Raji (cell line): ENCODE measurements around the gene OR2V1.
"Not testable (repeated sequence)": the region's sequence is repeated elsewhere in the genome, so short reads cannot be mapped to it uniquely, and the experiment has no call there.

ENCODE experiments used
- POLR2A ChIP-seq: IDR thresholded peaks from 2 replicates; pipeline ENCODE4 v1.6.1; 2011; ENCODE audit warnings: low read depth, low read length, control low read depth; ENCODE audit not compliant: insufficient read depth

OR2V1 gene

DNA sequence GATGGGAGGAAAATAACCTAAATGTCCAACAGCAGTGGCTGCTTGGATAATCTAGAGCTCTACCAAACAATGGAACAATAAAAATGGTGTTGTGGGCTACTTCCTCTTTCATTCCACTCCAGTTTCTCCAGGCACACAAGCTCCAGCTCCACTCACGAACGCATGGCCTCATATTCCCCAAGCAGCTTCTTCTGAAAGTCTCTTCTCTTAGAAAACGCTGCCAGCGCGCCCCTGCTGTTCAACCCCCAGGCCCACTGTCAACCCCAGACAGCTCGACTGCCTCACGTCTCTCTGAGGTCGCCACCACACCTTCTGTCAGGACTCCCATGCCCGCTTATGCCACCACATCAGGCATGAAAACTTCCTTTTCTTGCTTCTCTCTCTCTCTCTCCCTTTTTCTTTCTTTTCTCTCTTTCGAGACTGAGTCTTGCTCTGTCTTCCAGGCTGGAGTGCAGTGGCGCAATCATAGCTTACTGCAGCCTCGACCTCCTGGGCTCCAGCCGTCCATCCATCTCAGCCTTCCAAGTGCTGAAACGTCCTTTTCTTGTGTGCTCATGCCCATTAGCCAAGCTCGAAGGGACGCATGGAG, 32.6 kb upstream of the OR2V1 start:
- TF ChIP-seq POLR2A, result no peak

DNA sequence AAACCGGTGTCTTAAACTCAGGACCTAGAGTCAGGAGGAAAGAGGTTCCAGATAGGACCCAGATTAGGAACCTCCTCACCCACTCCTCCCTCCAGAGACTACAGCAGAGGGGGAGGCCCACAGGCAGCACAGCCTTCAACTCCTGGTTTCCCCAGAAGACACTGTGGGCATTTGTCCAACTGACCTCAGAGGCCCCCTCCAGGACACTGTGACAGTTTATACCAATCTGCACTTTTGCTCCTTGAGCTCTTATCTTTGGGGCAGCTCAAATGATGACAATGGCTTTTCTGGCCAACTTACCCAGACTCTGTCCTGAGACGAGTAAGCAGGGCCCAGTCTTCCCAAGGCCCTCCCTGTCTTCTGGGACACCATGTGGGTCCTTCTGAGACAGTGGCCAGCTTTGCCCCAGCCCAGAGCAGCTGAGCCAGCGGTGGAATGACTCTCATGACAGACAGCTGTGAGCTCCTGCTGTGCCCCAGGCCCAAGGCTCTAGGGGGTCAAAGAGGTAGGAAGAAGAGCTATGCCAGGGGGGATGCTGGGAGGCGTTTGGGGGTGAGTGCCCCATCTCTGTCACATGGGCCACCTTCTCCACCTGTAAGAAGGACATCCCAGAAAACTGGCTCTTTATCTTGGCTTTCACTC, 30.7 kb upstream of the OR2V1 start:
- no peak for TF ChIP-seq POLR2A

DNA sequence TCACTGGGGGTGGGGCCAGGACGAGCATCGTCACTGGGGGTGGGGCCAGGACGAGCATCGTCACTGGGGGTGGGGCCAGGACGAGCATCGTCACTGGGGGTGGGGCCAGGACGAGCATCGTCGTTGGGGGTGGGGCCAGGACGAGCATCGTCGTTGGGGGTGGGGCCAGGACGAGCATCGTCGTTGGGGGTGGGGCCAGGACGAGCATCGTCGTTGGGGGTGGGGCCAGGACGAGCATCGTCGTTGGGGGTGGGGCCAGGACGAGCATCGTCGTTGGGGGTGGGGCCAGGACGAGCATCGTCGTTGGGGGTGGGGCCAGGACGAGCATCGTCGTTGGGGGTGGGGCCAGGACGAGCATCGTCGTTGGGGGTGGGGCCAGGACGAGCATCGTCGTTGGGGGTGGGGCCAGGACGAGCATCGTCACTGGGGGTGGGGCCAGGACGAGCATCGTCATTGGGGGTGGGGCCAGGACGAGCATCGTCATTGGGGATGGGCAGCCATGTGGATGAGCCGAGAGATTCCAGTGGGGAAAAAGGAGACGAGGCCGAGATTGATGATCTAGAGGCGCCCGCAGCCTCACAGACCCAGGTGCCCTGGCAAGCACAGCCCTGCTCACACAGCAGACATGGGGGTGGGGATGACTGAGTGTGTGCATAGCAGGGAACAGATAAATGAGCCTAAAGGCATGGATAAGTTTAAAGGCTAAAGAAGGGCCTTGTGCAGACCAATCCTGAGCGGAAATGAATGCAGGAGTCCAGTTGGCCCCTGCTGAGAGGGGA, 30.0 kb upstream of the OR2V1 start:
- peak; percentile 59 for TF ChIP-seq POLR2A

DNA sequence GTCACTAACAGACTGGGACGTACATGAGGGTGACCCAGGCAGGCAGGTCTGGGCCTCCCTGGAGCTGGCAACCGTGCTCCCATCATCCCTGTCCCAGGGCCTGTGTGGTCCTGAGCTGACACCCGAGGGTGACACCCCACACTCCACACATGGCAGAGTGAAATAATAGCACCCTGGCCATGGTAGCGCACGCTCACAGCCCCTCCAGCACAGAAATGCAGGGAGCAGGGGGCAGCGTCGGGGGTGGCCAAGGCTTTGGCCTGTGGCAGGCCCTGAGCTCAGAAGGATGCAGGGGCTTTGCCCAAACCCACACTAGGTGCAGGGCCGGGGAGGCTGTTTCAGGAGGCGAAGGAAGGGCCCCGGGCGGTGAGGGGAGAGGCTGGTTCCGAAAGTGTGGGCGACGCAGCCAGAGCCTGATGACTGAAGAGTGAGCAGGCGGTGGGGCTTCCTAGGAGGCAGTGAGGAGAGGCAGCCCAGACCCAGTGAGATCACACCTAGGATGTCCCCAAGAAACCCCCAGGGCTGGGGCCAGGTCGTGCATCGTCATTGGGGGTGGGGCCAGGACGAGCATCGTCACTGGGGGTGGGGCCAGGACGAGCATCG, 29.3 kb upstream of the OR2V1 start:
- TF ChIP-seq POLR2A, result peak; percentile 50; the same call in 1 of the 2 replicates

DNA sequence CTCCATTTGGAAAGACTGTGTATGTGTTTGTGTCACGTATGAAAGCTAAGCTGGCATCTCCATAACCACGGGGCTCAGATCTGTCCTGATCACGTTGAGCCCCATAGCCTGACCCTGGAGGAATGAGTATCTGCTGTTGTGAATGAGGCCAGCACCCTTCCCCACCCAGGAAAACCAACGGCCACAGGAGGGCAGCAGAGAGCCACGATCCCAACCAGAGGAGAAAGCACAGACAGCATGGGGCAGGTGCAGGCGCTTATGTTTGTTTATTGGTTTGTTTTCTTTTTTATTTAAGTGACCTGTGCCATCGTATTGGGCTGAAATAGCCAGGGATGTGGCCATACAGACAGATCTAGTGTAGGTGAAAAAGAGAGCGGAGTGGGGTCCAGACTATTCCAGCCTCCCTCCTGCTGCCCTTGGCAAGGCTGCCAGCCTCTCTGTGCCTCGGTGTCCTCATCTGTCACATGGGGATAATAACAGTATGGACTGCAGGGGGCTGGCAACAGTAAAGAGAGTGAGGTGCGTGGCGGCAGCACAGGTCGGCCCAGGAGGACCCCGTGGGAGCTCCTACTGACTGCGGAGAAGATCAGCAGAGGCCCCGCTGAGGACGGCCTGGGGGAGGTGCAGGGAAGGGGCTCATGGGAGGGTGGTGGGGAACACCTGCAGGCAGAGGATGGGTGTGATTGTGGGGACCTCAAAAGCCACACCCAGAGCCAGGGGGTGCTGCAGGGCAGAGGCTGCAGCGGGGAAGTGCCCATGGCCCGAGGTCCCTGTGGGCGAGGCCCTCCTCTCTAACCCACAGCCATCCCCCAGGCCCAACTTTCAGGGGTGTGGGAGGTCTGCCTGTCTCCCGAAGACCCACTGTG, 28.6 kb upstream of the OR2V1 start:
- no peak for TF ChIP-seq POLR2A

DNA sequence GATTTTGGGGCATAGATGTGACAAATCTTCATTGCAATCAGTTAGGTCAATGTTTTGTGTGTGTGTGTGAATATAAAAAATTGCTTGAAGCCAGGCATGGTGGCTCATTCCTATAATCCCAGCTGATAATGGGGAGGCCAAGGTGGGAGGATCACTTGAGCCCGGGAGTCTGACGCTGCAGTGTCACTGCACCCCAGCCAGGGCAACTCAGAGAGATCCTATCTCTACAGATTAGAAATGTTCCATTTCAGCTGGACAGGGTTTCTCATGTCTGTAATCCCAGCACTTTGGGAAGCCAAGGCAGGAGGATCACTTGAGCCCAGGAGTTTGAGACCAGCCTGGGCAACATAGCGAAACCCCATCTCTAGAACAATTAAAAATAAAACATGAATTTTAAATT, 27.9 kb upstream of the OR2V1 start:
- TF ChIP-seq POLR2A, result no peak

DNA sequence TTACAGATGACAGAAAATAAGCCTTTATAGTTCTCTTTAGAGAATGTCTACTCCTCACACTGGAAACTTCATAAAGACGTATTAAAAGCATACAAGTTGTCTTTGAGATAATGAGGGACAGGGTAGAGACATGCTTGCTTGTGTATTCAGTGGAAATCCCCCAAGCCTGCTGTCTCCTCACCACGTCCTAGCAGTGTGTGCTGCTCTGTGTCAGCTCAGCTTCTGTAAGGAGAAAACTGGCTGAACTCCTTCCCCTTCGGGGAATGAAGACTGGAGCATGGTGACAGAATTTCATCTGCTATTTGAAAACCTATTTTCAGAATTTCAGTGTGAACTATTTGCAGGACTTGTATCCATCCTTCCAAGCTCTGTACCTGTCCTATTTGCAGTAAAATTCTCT, 25.8 kb upstream of the OR2V1 start:
- TF ChIP-seq POLR2A, result no peak

DNA sequence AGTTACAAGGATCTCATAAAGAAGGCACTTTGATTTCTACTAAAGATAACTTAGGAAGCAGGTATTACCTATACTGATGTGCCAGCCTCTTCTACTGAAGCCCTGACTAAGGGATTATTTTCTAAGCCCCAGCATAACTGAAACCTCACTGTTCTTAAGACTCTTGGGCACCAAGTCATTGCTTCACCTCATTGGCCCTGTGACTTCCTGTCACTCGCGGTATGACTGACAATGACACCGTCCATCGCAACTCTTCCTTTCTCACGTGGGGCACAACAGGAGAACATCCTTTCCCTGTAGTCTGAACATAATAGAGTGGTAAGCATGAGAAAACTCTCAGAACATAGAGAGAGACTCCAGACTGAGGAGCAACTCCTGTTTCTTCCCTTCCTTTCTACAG, 22.8 kb upstream of the OR2V1 start:
- no peak for TF ChIP-seq POLR2A

DNA sequence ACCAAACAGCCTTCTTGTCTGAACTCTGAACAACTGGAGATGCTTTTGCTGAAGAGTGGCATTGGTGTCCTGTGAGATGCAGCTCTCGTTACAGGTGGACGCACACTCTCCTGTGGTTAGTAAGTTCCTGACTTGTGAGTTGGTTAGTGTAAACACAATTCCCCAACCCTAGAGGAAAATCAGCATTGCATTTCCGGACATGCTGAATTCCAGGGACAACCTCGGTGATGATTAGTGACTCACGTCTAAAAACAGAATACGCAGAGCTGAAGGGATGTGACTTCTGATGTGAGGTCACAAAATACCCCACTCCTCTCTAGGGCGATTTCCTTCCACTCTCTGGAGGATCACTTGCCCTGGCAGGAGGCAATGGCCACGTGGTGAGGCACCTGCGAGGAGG, 21.4 kb upstream of the OR2V1 start:
- TF ChIP-seq POLR2A, result no peak

DNA sequence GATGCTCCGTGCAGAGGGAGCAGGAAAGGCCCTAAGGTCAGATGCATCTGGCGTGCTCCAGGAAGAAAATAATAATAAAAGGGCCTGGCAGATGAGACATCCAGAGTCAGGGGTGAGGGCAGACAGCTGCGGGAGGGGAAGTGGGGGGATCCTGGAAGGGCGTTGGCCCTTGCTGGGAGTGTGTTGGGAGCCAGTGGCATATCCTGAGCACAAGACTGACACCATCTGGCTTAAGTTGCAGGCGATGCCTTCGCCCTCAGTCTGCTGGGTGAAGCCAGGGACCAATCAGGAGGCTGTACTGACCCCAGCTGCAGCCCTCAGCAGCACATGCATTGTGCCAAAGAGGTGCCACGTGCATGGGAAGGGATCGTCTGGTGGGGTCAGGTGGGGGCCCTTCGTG, 20.2 kb upstream of the OR2V1 start:
- no peak for TF ChIP-seq POLR2A

DNA sequence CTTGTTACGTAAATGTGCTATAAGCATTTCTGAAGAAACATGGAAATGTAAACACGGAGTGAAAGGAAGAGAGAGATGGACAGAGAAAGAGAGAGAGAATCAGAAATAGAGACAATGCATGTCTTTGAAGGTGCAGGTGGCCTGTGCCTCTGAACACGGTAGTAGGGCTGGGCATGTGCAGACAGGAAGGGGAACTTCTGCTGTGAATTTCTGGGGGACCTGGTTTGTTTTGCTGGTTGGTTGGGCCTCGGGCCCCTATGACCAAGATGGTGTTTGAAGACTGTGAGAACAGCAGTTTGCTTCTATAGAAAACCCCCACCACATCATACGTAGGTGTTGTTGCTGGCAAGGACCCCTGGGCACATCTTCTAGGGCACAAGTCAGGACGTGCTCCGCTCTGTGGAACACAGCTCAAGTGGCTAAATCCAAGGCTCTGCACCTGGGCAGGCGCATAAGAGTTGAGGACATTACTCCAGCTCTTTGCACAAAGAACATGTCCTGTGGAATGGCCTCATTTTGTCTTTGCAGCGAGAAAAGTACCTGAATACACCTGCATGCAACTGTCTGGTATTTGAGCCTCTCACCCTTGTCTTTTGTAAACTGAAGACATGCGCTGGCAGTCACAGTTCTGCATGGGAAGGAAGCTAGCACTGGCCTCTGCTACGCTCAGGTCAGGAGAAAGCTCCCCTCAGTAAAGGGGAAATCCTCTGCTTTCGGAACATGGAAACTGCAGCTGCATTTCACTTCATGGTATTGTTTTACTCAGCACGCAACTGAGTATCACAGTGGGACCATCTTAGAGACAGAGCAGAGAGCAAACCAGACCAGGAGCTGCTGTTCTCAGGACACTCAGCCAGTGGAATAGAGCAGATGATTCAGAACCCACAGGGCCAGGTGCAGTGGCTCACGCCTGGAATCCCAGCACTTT, 19.1 kb upstream of the OR2V1 start:
- TF ChIP-seq POLR2A, result no peak

DNA sequence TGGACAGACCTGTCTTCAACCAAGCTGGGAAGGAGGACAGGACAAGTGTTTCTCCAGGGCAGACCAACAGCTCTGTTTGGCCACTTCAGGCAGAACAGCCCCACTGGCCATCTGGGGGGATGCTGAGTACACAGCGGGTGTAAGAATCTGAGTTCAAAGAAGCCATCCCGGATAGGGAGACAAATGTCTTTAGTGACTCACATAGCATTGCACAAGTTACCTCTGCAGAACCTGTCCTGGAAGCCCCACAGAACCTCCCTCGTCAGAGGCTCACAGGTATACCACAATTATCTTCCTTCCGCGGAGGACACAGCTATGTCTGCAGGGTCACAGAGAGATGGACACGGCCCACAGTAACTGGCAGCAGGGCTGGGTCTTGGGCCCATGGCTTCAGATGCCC, 18.4 kb upstream of the OR2V1 start:
- no peak for TF ChIP-seq POLR2A

DNA sequence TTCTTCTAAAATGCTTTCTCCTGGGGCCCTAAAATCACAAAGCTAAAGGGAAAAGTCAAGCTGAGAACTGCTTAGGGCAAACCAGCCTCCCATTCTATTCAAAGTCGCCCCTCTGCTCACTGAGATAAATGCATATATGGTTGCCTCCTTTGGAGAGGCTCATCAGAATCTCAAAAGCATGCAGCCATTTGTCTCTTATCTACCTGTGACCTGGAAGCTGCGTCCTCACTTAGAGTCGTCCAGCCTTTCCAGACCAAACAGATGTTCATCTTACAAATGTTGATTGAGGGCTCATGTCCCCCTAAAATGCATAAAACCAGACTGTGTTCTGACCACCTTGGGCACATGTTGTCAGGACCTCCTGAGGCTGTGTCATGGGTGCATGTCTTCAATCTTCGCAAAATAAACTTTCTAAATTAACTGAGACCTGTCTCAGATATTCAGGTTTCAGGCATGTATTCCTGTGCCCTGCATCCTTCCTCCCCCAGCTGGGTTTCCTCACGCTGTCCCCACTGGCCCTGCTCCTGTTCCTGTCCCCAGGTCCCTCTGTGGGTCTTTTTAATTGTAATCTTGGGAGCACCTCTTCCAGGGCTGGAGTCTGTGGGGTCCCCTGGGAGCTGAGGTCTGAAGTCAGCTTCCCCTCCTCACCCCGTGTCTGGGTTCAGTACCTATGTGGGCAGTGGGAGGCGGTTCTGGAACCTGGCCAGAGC, 16.1 kb upstream of the OR2V1 start, which contains the start of gene OR2V2:
OR2V2 (plus strand) TSS at position 660 of the 710 bp plus-strand sequence. CDS start 7,357 bp downstream, outside the sequence.
- TF ChIP-seq POLR2A, result not testable (repeated sequence)
